ENCODE data around the gene COL12A1.

Gene COL12A1

GRCh38 chr6:75154973-75155372 lies 50.9 kb downstream of the COL12A1 start:
- TF ChIP-seq CTCF (IDR thresholded peaks at IDR 0.05; ENCODE audit: low read depth, low read length), result no peak
- no peak for DNase-seq (ENCODE audit: extremely low read depth, low read depth)

GRCh38 chr6:75150685-75151412 lies 55.0 kb downstream of the COL12A1 start:
- TF ChIP-seq CTCF (IDR thresholded peaks at IDR 0.05; ENCODE audit: low read depth, low read length), result no peak
- DNase-seq (ENCODE audit: extremely low read depth, low read depth), result no peak

- no peak for DNase-seq (ENCODE audit: extremely low read depth, low read depth)
- TF ChIP-seq CTCF (IDR thresholded peaks at IDR 0.05; ENCODE audit: low read depth, low read length), result no peak
Observed at GRCh38 chr6:75149696-75150095, 56.2 kb downstream of the COL12A1 start.

DNA sequence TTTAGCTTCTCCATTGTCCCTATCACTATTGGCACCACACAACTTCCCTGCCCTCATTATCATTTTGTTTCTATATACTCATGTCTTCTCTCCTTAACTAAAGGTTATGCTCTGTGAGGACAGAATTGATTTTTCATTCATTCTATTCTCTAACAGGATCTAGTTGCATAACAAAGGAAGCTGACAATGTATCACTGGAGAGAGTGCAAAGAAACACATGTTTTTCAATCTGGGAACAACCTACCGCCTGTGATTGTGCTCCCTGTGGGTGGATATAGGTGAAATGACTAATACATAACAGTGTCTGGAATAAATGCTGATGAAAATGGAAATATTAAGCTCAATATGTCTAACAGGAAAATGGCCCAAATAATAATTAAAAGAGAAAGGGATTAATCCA lies 56.6 kb downstream of the COL12A1 start:
- DNase-seq (ENCODE audit: extremely low read depth, low read depth), result no peak
- no peak for TF ChIP-seq CTCF (IDR thresholded peaks at IDR 0.05; ENCODE audit: low read depth, low read length)

- DNase-seq (ENCODE audit: extremely low read depth, low read depth), result no peak
- TF ChIP-seq CTCF (IDR thresholded peaks at IDR 0.05; ENCODE audit: low read depth, low read length), result no peak
Observed at GRCh38 chr6:75147512-75147911, 58.3 kb downstream of the COL12A1 start.

GRCh38 chr6:75145976-75146375 lies 59.9 kb downstream of the COL12A1 start:
- TF ChIP-seq CTCF (IDR thresholded peaks at IDR 0.05; ENCODE audit: low read depth, low read length), result no peak
- DNase-seq (ENCODE audit: extremely low read depth, low read depth), result no peak

DNA sequence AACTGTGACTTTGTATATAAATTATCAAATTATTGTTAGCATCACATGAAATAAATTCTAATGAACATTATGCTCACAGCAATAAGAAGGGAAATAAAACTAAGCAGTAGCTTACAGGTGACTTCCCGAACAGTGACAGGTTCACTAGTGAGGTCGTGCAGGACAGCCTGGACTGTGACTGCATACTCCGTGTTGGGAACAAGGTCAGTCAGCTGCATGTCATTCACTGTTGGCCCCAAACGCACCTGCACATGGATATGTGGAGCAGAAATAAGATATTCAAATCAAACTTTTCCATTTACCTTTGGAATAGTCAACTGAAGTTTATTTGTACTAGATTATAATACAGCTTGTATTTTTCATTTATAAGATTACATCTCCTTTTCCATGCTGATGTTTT lies 60.6 kb downstream of the COL12A1 start:
- no peak for DNase-seq (ENCODE audit: extremely low read depth, low read depth)
- no peak for TF ChIP-seq CTCF (IDR thresholded peaks at IDR 0.05; ENCODE audit: low read depth, low read length)

All from AG09319 (cell line).